Transverse colon (tissue), 4 donors: ENCODE measurements around the gene RARB. TPM values are rescaled to one million over a fixed set of nuclear protein-coding genes. Genes with fewer than 3 reads are reported as not detected.

Source experiments
- DNase-seq: peaks from one replicate; pipeline ENCODE4 v3.0.0-alpha.2; 2019
- H3K27ac ChIP-seq, 4 donors: fragments of 200-600 bp; sonication (generic); 2 replicates each; pipeline ENCODE4 v1.5.1; 2016 to 2018; ENCODE audit warnings: inconsistent platforms in 4 of 4
- H3K27me3 ChIP-seq: fragments of 200-600 bp; sonication (generic); 2 replicates; pipeline ENCODE4 v1.5.1; 2017; ENCODE audit warnings: inconsistent platforms
- H3K36me3 ChIP-seq, 4 donors: fragments of 200-600 bp; sonication (generic); 2 replicates each; pipeline ENCODE4 v1.5.1; 2017 to 2019; ENCODE audit warnings: inconsistent platforms in 4 of 4
- H3K4me1 ChIP-seq, 4 donors: fragments of 200-600 bp; sonication (generic); 2 replicates each; pipeline ENCODE4 v1.5.1; 2017 to 2020; ENCODE audit warnings: inconsistent platforms in 4 of 4
- H3K4me3 ChIP-seq, 4 donors: fragments of 200-600 bp; sonication (generic); 1 replicate in 1 of 4; 2 replicates in 3 of 4; pipeline versions ENCODE4 v1.5.1 to v1.6.1; 2017 to 2019; ENCODE audit warnings: inconsistent platforms in 4 of 4
- H3K9me3 ChIP-seq, 2 donors: fragments of 200-600 bp; sonication (generic); 2 replicates each; pipeline ENCODE4 v1.5.1; 2017 to 2019; ENCODE audit warnings: inconsistent platforms in 2 of 2
- EP300 ChIP-seq: sonication (generic); formaldehyde crosslinking; IDR thresholded peaks from one replicate; pipeline ENCODE4 v1.6.1; 2017; ENCODE audit warnings: antibody characterized with exemption, low read depth
- POLR2A ChIP-seq: fragments of 450-650 bp; IDR thresholded peaks from one replicate; pipeline ENCODE4 v1.6.1; 2016; ENCODE audit warnings: antibody characterized with exemption, mild to moderate bottlenecking, moderate library complexity
- POLR2AphosphoS5 ChIP-seq, 3 donors: sonication (generic); formaldehyde crosslinking; IDR thresholded peaks; one replicate each; pipeline ENCODE4 v1.6.1; 2016; ENCODE audit warnings: antibody characterized with exemption in 3 of 3
- WGBS, 2 donors: methylation state at CpG; one replicate each; pipeline ENCODE4 v1.1.5; 2018; ENCODE audit warnings: low coverage in 1 of 2; 5-methylcytosine and 5-hydroxymethylcytosine counted together
- in situ Hi-C, 4 donors: fragments of 200-750 bp; cut with MboI; loops; one replicate each; pipeline versions ENCODE4 v1.15.0 to v1.15.1; 2017; ENCODE audit warnings: low sequenced_read_pairs in 3 of 4, low pct_ligation_motif_present in 1 of 4, low pct_unique_long_range_greater_than_20kb in 1 of 4
- intact Hi-C: fragments of 100-400 bp; cut with DNase I; formaldehyde crosslinking; loops from one replicate; pipeline ENCODE4 v1.15.1; 2023; ENCODE audit warnings: low total_unique reads
- total RNA-seq, 4 donors: library from RNA; depleted of rRNA; stranded (reverse); fragments of >200 nt; gene quantifications; one replicate each; pipeline ENCODE4 v1.1.0, GENCODE V29; 2016
- TF ChIP-seq, protein P1 (sequence below), 5 experiments: fragments of 200-600 bp in 3 of 5; fragments of 450-650 bp in 2 of 5; sonication (generic) in 3 of 5; IDR thresholded peaks; 1 replicate in 2 of 5; 2 replicates in 3 of 5; pipeline ENCODE4 v1.5.1; 2016 to 2017; ENCODE audit warnings: antibody characterized with exemption in 5 of 5, inconsistent platforms in 3 of 5, mild to moderate bottlenecking in 2 of 5, moderate library complexity in 1 of 5

Gene RARB
- total RNA-seq, 4 donors from 2014 or later, result 2.4 to 4.5 (median 2.9) TPM; not detected in 1

DNA sequence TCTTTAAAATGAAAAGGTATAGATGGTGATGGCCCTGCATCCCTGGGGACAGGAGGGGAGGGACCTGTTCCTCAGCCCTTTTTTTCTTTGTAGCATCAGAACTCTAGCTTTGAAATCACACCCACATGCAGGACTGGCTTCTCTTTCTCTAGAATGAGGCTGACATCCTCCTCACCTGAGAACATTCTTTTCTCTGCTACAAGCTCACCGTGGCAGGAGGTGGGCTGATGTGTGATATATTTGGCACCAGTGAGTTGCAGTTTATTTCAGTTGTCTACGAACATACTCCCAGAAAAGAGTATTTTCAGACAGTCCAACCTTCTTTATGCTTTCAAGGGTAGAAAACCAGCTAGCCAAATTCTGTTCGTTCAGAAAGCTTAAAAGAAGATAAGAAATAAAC lies 43.6 kb upstream of the RARB start:
- Histone ChIP-seq H3K27me3 (no peaks in the 10 kb centered on the region), H3K36me3 (no peaks in the 10 kb centered on the region), H3K9me3 (no peaks in the 10 kb centered on the region), H3K4me3 (no peak overlapping the region), H3K27ac (no peak overlapping the region), H3K4me1 (no peaks in the 10 kb centered on the region)
- DNase-seq, result no peak
- in situ Hi-C loops, result no loop called here
- intact Hi-C loops, result no loop called here
- no peak for TF ChIP-seq POLR2A
- no peak for TF ChIP-seq EP300
- TF ChIP-seq, protein P1, sequence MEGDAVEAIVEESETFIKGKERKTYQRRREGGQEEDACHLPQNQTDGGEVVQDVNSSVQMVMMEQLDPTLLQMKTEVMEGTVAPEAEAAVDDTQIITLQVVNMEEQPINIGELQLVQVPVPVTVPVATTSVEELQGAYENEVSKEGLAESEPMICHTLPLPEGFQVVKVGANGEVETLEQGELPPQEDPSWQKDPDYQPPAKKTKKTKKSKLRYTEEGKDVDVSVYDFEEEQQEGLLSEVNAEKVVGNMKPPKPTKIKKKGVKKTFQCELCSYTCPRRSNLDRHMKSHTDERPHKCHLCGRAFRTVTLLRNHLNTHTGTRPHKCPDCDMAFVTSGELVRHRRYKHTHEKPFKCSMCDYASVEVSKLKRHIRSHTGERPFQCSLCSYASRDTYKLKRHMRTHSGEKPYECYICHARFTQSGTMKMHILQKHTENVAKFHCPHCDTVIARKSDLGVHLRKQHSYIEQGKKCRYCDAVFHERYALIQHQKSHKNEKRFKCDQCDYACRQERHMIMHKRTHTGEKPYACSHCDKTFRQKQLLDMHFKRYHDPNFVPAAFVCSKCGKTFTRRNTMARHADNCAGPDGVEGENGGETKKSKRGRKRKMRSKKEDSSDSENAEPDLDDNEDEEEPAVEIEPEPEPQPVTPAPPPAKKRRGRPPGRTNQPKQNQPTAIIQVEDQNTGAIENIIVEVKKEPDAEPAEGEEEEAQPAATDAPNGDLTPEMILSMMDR (IDR thresholded peaks at IDR 0.05), result no peak
- TF ChIP-seq POLR2AphosphoS5 (IDR thresholded peaks at IDR 0.05), result no peak
- WGBS, 2 donors, result 68 to 85% methylated on average over 3 of the region's 3 CpGs

DNA sequence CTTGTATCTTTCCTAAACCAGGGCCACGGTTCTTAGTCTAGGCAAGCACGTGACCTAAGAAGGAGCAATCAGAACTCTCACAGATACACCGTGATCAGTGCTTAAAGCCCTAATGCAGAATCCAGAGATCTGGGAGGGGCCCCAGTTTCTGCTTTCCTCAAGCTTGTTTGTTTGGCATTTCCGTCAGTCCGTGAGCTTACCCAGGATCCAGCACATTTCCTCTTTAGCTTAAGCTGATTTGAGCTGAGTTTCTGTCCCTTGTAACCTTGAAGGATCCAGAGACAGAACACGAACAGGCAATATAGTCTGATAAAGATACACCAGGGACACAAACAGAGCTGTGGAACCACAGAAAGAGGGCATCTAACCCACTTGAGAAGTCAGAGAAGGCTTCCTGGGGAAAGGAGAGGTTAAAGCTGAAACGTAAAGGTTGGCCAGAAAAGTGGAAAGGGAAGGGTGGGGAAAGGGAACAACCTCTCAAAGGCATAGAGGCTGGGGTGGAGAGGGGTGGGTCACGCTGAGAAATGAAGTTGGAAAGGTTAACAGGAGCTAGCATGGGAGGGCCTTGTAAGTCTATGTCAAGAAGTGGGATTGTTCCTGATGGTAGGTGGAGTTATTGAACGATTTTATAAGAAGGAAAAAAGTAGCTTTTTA lies 42.1 kb upstream of the RARB start:
- no peak for TF ChIP-seq EP300
- no peak for TF ChIP-seq POLR2AphosphoS5 (IDR thresholded peaks at IDR 0.05)
- TF ChIP-seq, protein P1 (IDR thresholded peaks at IDR 0.05), result no peak
- TF ChIP-seq POLR2A, result no peak
- intact Hi-C loops, result no loop called here
- WGBS, 2 donors, result 53 to 60% methylated on average over 7 to 9 of the region's 9 CpGs
- in situ Hi-C loops, result no loop called here
- Histone ChIP-seq H3K4me1 (no peaks in the 10 kb centered on the region), H3K27ac (no peak overlapping the region), H3K36me3 (no peaks in the 10 kb centered on the region), H3K9me3 (no peaks in the 10 kb centered on the region), H3K27me3 (no peaks in the 10 kb centered on the region), H3K4me3 (no peak overlapping the region)
- DNase-seq, result no peak

DNA sequence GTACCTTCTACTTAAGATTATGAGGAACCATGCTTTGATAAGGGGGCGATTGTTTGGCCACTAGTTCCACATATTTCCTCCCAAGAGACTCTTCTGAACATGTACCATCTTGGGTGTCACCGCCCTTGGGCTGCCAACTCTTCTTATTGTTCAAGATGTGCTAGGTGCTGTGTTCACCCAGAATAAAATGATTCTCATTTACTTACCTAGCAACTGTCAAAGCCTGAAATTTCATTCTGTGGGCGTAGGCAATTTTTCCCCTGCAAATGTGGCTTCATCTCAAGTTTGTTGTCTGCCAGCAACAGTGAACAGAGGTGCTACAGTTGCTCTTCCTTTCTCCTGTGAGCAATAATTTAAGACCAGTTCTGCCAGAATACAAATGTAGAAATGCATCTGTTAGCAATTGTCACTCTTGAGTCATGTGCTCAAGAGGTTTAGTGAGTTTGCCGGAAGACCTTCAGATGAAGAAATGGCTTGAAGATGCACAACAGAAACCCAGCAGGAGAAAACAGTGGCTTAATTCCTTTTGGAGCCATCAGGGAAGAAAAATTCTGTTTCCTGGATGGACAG lies 41.3 kb upstream of the RARB start:
- H3K4me1 ChIP-seq, result no peaks in the 10 kb centered on the region
- H3K4me3 ChIP-seq, result no peak overlapping the region
- H3K9me3 ChIP-seq, result no peaks in the 10 kb centered on the region
- no peak for DNase-seq
- TF ChIP-seq, protein P1 (IDR thresholded peaks at IDR 0.05), result no peak
- TF ChIP-seq POLR2AphosphoS5 (IDR thresholded peaks at IDR 0.05) (no peak), EP300 (no peak), POLR2A (no peak)
- H3K27me3 ChIP-seq, result no peaks in the 10 kb centered on the region
- no peak overlapping the region for H3K27ac ChIP-seq
- in situ Hi-C loops, result no loop called here
- WGBS, 2 donors, result 84 to 94% methylated on average over 3 to 4 of the region's 4 CpGs
- intact Hi-C loops, result no loop called here
- H3K36me3 ChIP-seq, result no peaks in the 10 kb centered on the region

DNA sequence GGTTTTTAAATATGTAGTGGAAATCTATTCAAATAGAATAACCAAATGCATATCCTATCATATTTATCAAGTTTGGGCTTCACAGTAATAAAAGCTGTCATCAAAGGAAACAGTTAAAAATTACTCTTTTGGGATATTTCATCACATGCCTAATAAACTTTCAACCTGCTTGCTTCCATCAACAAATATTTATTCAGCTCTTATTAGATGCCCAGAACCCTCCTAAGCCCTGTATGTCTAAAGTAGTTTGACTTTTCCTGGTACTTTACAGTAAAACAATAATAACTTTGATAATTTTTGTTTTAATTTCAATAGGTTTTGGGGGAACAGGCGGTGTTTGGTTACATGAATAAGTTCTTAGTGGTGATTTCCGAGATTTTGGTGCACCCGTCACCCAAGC lies 37.5 kb upstream of the RARB start:
- intact Hi-C loops (no loop called here), in situ Hi-C loops (no loop called here)
- 83 to 95% methylated on average over 3 of the region's 3 CpGs for WGBS, 2 donors
- TF ChIP-seq POLR2AphosphoS5 (IDR thresholded peaks at IDR 0.05) (no peak), POLR2A (no peak), EP300 (no peak)
- no peak for DNase-seq
- Histone ChIP-seq H3K27me3 (no peaks in the 10 kb centered on the region), H3K27ac (no peak overlapping the region), H3K9me3 (no peaks in the 10 kb centered on the region), H3K36me3 (no peaks in the 10 kb centered on the region), H3K4me1 (no peaks in the 10 kb centered on the region), H3K4me3 (no peak overlapping the region)
